H9 (cell line): ENCODE data around the gene CDCP1. TPM values are rescaled to one million over a fixed set of nuclear protein-coding genes. Genes with fewer than 3 reads are reported as not detected.
A peak's percentile ranks its signal among the peaks of the same experiment; 100 is the strongest.

Source experiments
- DNase-seq: peaks from one replicate; pipeline ENCODE4 v3.0.0-alpha.2; 2017
- H2AFZ ChIP-seq: one replicate; pipeline ENCODE4 v1.6.1; 2013; ENCODE audit warnings: mild to moderate bottlenecking, low read length, control low read depth, moderate library complexity
- H2AK5ac ChIP-seq: 2 replicates; pipeline ENCODE4 v1.6.1; 2013; ENCODE audit warnings: low read length, control low read depth, mixed read lengths; ENCODE audit not compliant: insufficient read length
- H2BK120ac ChIP-seq: one replicate; pipeline ENCODE4 v1.6.1; 2013; ENCODE audit warnings: low read depth, mild to moderate bottlenecking, low read length, control low read depth, inconsistent platforms; ENCODE audit not compliant: poor library complexity, severe bottlenecking
- H2BK12ac ChIP-seq: 2 replicates; pipeline ENCODE4 v1.6.1; 2013; ENCODE audit warnings: low read length, control low read depth, mixed read lengths, low read depth; ENCODE audit not compliant: insufficient read length
- H2BK15ac ChIP-seq: 2 replicates; pipeline ENCODE4 v1.6.1; 2013; ENCODE audit warnings: low read depth, low read length, control low read depth
- H2BK20ac ChIP-seq: one replicate; pipeline ENCODE4 v1.6.1; 2013; ENCODE audit warnings: low read depth, mild to moderate bottlenecking, low read length, control low read depth, inconsistent platforms; ENCODE audit not compliant: poor library complexity, severe bottlenecking
- H2BK5ac ChIP-seq: 2 replicates; pipeline ENCODE4 v1.6.1; 2013; ENCODE audit warnings: low read length, control low read depth, mixed read lengths; ENCODE audit not compliant: insufficient read length
- H3K14ac ChIP-seq: 2 replicates; pipeline ENCODE4 v1.6.1; 2013; ENCODE audit warnings: low read length, control low read depth; ENCODE audit not compliant: insufficient read depth
- H3K18ac ChIP-seq: 2 replicates; pipeline ENCODE4 v1.6.1; 2013; ENCODE audit warnings: low read depth, mild to moderate bottlenecking, mixed read lengths, low read length, control low read depth; ENCODE audit not compliant: insufficient read length
- H3K23ac ChIP-seq: 2 replicates; pipeline ENCODE4 v1.6.1; 2013; ENCODE audit warnings: low read length, control low read depth, mixed read lengths, low read depth; ENCODE audit not compliant: insufficient read length
- H3K23me2 ChIP-seq: 2 replicates; pipeline ENCODE4 v1.6.1; 2013; ENCODE audit warnings: low read depth, mild to moderate bottlenecking, mixed read lengths, low read length, control low read depth; ENCODE audit not compliant: insufficient read length, poor library complexity, severe bottlenecking
- H3K27ac ChIP-seq: 2 replicates; pipeline ENCODE4 v1.5.1; 2013; ENCODE audit warnings: low read length, control low read depth, mixed read lengths, low read depth; ENCODE audit not compliant: insufficient read length
- H3K27me3 ChIP-seq: 2 replicates; pipeline ENCODE4 v1.6.1; 2013; ENCODE audit warnings: low read length, control low read depth, inconsistent platforms; ENCODE audit not compliant: insufficient read depth
- H3K4ac ChIP-seq: 2 replicates; pipeline ENCODE4 v1.6.1; 2013; ENCODE audit warnings: low read depth, mild to moderate bottlenecking, control low read depth, inconsistent platforms, low read length, moderate library complexity
- H3K4me1 ChIP-seq: 2 replicates; pipeline ENCODE4 v1.6.1; 2013; ENCODE audit warnings: low read length, control low read depth, inconsistent platforms; ENCODE audit not compliant: insufficient read depth
- H3K4me2 ChIP-seq: 2 replicates; pipeline ENCODE4 v1.6.1; 2013; ENCODE audit warnings: low read length, control low read depth, mixed read lengths; ENCODE audit not compliant: insufficient read length, insufficient read depth
- H3K56ac ChIP-seq: 2 replicates; pipeline ENCODE4 v1.6.1; 2013; ENCODE audit warnings: low read depth, mild to moderate bottlenecking, mixed read lengths, low read length, control low read depth; ENCODE audit not compliant: insufficient read length
- H3K79me1 ChIP-seq: 2 replicates; pipeline ENCODE4 v1.6.1; 2013; ENCODE audit warnings: low read depth, mild to moderate bottlenecking, moderate library complexity, low read length, control low read depth, inconsistent platforms; ENCODE audit not compliant: insufficient read depth, poor library complexity, severe bottlenecking
- H3K79me2 ChIP-seq: 2 replicates; pipeline ENCODE4 v1.6.1; 2013; ENCODE audit warnings: low read length, control low read depth, inconsistent platforms; ENCODE audit not compliant: insufficient read depth
- H3K9ac ChIP-seq: 2 replicates; pipeline ENCODE4 v1.6.1; 2013; ENCODE audit warnings: low read length, control low read depth, mixed read lengths; ENCODE audit not compliant: insufficient read length; ENCODE audit errors: extremely low read depth
- H3K9me3 ChIP-seq: one replicate; pipeline ENCODE4 v1.6.1; 2013; ENCODE audit warnings: low read depth, low read length, inconsistent platforms; ENCODE audit not compliant: control insufficient read depth
- H3T11ph ChIP-seq: one replicate; pipeline ENCODE4 v1.6.1; 2013; ENCODE audit warnings: mild to moderate bottlenecking, low read length, control low read depth, inconsistent platforms
- H4K20me1 ChIP-seq: one replicate; pipeline ENCODE4 v1.6.1; 2013; ENCODE audit not compliant: control insufficient read depth, insufficient read length, insufficient read depth
- H4K5ac ChIP-seq: 2 replicates; pipeline ENCODE4 v1.6.1; 2013; ENCODE audit warnings: low read depth, mild to moderate bottlenecking, mixed read lengths, low read length, control low read depth; ENCODE audit not compliant: insufficient read length
- H4K8ac ChIP-seq: replicated peaks from 2 replicates; pipeline ENCODE4 v1.6.1; 2013; ENCODE audit warnings: low read length, control low read depth, mixed read lengths, low read depth; ENCODE audit not compliant: insufficient read length
- H4K91ac ChIP-seq: 2 replicates; pipeline ENCODE4 v1.6.1; 2013; ENCODE audit warnings: low read depth, mild to moderate bottlenecking, moderate library complexity, mixed read lengths, low read length, control low read depth; ENCODE audit not compliant: insufficient read length
- H3K27ac Mint-ChIP-seq, 3 experiments: 2 replicates in 2 of 3; 3 replicates in 1 of 3; pipeline ENCODE4 v1.8.0; 2020 to 2021; ENCODE audit warnings: mixed read lengths in 3 of 3, mild to moderate bottlenecking in 1 of 3, moderate library complexity in 1 of 3
- H3K27me3 Mint-ChIP-seq: 2 replicates; pipeline ENCODE4 v1.8.0; 2021; ENCODE audit warnings: low read depth, mild to moderate bottlenecking, moderate library complexity, mixed read lengths
- H3K36me3 Mint-ChIP-seq, 3 experiments: 2 replicates in 2 of 3; 3 replicates in 1 of 3; pipeline ENCODE4 v1.8.0; 2020 to 2021; ENCODE audit warnings: low read depth in 3 of 3, mixed read lengths in 3 of 3; ENCODE audit not compliant: insufficient read depth in 1 of 3
- H3K4me1 Mint-ChIP-seq, 2 experiments: 2 replicates each; pipeline ENCODE4 v1.8.0; 2020; ENCODE audit warnings: mixed read lengths in 2 of 2
- H3K4me3 Mint-ChIP-seq, 2 experiments: 2 replicates in 1 of 2; 3 replicates in 1 of 2; pipeline ENCODE4 v1.8.0; 2020 to 2021; ENCODE audit warnings: mild to moderate bottlenecking in 2 of 2, mixed read lengths in 2 of 2, moderate library complexity in 1 of 2
- H3K9me3 Mint-ChIP-seq, 2 experiments: 2 replicates in 1 of 2; 3 replicates in 1 of 2; pipeline ENCODE4 v1.8.0; 2020; ENCODE audit warnings: mild to moderate bottlenecking in 2 of 2, mixed read lengths in 2 of 2, moderate library complexity in 1 of 2
- CTCF ChIP-seq: fragments of 200-600 bp; sonication (generic); conservative IDR thresholded peaks from 3 replicates; pipeline ENCODE4 v1.8.0; 2021; ENCODE audit warnings: antibody characterized with exemption, mild to moderate bottlenecking
- WGBS: extraction: QIAGEN DNeasy Blood & Tissue Kit; methylation state at CpG from one replicate; pipeline ENCODE4 v1.1.7; 2013; ENCODE audit warnings: missing lambda C conversion rate, low lambda C conversion rate, mixed read lengths; ENCODE audit not compliant: insufficient read length; ENCODE audit errors: extremely low coverage; 5-methylcytosine and 5-hydroxymethylcytosine counted together
- total RNA-seq: library from RNA; stranded (reverse); gene quantifications from 2 replicates; pipeline ENCODE4 v1.2.1, GENCODE V29; 2021

The CDCP1 gene
- total RNA-seq, 1 experiment from 2014 or later: 12.9 TPM

- H4K5ac ChIP-seq: no peak overlapping the region
- Mint-ChIP-seq H3K9me3 (peaks cover 0 to 3% of the 10 kb centered on the region in 2 experiments; a peak in 2 of 5 replicates), H3K27ac (no peak overlapping the region), H3K4me1 (peaks cover 22 to 24% of the 10 kb centered on the region in 2 experiments), H3K4me3 (no peak overlapping the region), H3K36me3 (peaks cover 0 to 11% (median 0%) of the 10 kb centered on the region in 3 experiments; a peak in 2 of 7 replicates), H3K27me3 (peaks cover 15% of the 10 kb centered on the region)
- H2BK120ac ChIP-seq: no peak overlapping the region
- no peak for TF ChIP-seq CTCF
- H3K79me1 ChIP-seq: no peaks in the 10 kb centered on the region
- no peak overlapping the region for H4K91ac ChIP-seq
- no peak overlapping the region for H2BK15ac ChIP-seq
- H4K8ac ChIP-seq: no peak overlapping the region
- H3K56ac ChIP-seq: no peak overlapping the region
- no peak overlapping the region for H3K4ac ChIP-seq
- DNase-seq: no peak
- H3K9ac ChIP-seq: no peak overlapping the region
- H2BK20ac ChIP-seq: no peak overlapping the region
- H2BK12ac ChIP-seq: no peak overlapping the region
- H3K27ac ChIP-seq: no peak overlapping the region
- no peak overlapping the region for H3K23ac ChIP-seq
- H2AFZ ChIP-seq: no peak overlapping the region
- WGBS: no CpG with 5 or more reads among the region's 3 CpGs
- H3T11ph ChIP-seq: no peak overlapping the region
- H3K9me3 ChIP-seq: no peaks in the 10 kb centered on the region
- no peaks in the 10 kb centered on the region for H3K79me2 ChIP-seq
- no peaks in the 10 kb centered on the region for H3K27me3 ChIP-seq
- H4K20me1 ChIP-seq: no peaks in the 10 kb centered on the region
- H3K4me2 ChIP-seq: no peak overlapping the region
- H3K23me2 ChIP-seq: no peaks in the 10 kb centered on the region
- H3K14ac ChIP-seq: 0 out of 2 replicates have a peak overlapping the region, but pooled peaks have one; percentile 3
- no peak overlapping the region for H3K18ac ChIP-seq
- no peak overlapping the region for H2AK5ac ChIP-seq
- H3K4me1 ChIP-seq: peaks cover 5% of the 10 kb centered on the region; the same call in 1 of the 2 replicates
- no peak overlapping the region for H2BK5ac ChIP-seq
These were observed 20.2 kb upstream of the CDCP1 start for GRCh38 chr3:45166321-45166879.
